Activated CD8-positive, alpha-beta memory T cell treated with anti-CD3 and anti-CD28 coated beads for 4 hours (primary cell): ENCODE measurements around the gene GPD1L.
"Not testable (repeated sequence)": the region's sequence is repeated elsewhere in the genome, so short reads cannot be mapped to it uniquely, and the experiment has no call there.

ENCODE experiments used
- DNase-seq, 2 donors: peaks; one replicate each; pipeline ENCODE4 v3.0.0-alpha.2; 2020; ENCODE audit warnings: low read depth in 2 of 2

The GPD1L gene

DNA sequence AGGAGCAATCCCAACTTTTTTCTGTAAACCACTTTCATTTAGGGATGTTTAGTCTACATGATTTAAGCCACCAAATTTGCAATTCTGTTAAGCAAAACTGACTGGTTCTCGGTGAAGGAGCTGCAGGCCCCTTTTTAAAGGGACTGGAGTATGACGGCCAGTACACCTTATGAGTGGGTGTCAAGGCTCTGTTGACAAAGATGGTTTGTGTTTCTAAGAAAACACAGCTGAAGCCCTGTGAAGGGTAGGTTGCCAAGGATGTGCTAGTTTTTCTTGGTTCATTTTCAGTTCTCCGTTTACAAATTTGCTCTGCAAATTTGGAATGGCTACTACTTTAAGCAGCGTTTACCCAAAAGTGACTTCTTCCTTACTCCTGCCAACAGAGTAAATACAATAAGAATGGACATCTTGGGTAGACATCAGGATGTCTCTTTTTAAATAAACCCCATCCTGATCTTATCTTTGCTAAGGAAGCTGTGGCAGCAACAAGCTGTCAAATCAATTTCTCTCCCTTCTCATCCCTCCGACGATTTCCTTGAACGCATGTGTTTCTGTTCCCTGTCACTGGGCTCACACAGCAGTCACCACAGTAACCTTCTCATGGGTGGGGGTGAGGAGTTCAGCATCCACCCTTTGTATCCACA, 73.8 kb downstream of the GPD1L start:
- DNase-seq, result no peak

DNA sequence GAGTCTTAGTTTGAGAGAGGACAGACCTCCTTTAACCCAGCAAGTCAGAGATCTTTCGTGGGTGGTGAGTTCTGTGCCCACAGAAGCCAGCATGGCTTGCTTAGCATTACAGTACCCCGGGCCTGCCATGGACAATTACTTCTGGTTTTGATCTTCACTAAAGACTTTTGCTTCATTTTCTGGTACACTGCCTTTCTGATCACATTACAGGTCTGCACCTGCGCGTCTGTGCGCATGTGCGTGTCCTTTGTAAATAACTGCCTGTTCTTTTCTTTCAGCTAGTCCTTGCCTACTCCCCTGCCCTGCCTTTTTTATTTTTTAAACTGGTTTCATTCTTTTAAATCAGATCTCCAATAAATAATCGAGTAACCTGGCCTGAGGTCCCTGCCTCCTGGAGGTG, 74.9 kb downstream of the GPD1L start:
- DNase-seq, result no peak

DNA sequence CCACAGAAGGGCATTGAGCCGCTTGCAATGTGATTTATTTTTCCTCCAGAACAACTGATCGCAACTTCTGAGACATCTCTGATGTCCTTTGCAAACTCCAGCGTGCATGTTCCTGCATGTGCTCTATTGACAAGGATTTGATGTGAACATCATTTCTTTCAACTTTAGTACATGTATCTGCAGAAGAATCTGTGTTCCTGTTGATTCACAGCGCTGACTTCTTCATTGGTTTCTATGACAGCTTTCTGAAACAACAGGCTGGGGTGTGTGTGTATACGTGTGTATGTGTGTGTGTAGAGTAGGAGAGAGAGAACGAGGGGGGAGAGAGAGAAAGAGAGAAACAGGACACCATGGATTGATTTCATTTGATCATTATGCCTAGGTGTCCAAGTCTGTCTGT, 75.4 kb downstream of the GPD1L start:
- no peak for DNase-seq

DNA sequence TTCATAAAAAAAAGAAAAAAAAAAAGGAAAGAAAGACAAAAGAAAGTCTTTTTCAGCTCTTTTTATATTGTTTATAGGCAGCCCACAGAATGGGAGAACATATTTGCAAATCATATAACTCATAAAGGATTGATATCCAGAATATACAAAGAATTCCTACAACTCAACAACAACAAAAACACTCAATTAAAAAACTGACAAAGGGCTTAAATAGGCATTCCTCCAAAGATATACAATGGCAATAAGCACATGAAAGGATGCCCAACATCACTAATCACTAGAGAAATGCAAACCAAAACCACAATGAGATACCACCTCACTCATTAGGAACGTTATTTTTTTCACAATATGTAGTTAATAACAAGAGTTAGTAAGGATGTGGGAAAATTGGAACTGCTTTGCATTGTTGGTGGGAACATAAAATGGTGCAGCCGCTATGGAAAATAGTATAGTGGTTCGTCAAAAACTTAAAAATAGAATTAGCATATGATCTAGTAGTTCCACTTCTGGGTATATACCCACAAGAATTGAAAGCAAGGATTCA, 77.8 kb downstream of the GPD1L start:
- no peak for DNase-seq

DNA sequence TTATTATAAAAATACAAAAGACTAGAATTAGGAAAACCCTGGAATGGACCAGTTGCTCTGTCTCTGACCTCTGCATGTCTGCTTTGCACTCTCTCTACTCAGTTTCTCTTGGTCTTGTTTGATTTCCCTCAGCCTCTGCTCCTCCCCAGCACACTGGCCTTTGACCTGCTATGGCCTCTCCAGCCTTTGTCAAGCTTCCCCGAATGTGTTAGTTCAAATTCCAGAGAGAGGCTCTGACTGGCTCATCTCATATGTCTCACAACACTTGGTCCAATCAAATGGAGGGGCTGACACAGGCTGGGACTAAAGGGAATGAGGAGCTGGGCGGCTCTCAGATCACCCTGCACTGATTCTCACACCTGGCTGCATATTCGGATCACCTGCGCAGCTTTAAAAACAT, 79.7 kb downstream of the GPD1L start:
- DNase-seq, result no peak

DNA sequence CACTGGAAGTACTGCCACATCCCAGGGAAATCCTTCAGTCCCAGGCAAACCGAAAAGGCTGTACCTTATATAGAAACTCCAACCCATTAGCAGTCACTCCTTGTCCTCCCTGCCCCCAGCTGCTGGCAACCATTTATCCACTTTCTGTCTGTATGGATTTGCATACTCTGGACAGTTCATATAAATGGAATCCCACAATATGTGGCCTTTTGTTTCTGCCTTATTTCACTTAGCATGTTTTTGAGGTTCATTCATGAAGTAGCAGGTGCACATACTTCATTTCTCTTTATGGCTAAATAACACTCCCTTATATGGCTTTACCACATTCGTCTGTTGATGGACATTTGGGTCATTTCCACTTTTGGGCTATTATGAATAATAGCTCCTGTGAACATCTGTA, 80.5 kb downstream of the GPD1L start:
- DNase-seq, result no peak

DNA sequence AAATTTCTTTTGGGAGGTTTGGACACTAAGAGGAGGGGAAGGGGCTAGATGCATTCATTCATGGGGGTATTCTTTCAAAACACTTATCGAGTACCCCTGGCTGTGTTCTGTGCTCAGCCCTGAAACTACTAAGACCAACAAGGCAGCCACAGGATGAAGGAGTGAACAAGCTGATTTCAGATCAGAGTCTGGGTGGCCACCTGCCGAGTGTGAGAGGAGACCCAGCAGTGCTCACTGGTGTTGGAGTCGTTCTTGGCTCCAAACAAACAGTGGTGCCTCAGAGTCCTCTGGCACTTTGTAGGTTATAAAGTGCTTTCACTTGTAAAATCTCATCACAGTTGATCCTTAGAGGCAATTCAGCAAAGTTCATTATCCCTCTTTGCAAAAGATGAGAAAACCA, 83.3 kb downstream of the GPD1L start:
- DNase-seq, result no peak

DNA sequence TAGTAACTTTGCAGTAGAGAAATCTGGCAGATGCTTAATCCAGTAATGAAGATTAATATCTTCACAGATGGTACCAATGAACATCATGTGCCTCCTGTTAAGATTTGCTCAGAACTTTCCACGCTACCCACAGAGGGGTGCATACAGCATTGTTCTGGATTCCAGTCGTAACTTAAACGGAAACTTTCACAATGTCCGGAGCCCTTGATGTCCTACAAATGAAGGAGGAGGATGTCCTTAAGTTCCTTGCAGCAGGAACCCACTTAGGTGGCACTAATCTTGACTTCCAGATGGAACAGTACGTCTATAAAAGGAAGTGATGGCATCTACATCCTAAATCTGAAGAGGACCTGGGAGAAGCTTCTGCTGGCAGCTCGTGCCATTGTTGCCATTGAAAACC, 84.1 kb downstream of the GPD1L start:
- DNase-seq, result not testable (repeated sequence)

DNA sequence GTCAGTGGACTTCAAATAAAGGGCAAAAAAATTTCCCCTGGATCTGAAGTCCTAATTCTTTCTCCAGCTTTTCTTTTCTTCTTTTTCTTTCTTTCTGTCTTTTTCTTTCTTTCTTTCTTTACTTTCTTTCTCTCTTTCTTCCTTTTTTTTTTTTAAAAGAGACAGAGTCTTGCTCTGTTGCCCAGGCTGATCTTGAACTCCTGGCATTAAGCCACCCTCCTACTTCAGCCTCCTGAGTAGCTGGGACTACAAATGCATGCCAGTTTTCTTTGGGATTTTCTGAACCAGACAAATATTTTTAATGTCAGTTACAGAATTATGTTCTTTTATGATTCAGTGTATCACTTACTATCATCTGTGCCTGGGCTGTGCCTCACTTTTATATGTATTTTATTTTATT, 86.7 kb downstream of the GPD1L start:
- no peak for DNase-seq

DNA sequence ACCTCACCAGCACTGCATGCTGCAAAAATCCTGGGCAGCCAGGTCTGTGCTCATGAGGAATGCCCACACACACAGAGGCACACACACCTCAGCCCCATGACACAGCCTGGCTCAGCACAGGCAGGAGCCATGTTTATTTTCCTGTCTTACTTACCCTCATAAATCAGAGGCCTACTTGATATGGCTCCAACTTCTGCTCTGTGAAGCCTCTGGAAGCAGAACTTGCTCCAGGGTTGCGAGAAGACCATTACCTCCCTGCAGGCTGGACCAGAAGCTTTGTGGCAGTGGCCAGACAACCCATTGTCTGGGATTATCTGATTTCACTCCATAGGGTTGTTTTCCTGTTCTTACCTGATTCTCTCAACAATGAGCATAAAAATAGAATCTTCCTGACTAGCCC, 88.2 kb downstream of the GPD1L start:
- no peak for DNase-seq

DNA sequence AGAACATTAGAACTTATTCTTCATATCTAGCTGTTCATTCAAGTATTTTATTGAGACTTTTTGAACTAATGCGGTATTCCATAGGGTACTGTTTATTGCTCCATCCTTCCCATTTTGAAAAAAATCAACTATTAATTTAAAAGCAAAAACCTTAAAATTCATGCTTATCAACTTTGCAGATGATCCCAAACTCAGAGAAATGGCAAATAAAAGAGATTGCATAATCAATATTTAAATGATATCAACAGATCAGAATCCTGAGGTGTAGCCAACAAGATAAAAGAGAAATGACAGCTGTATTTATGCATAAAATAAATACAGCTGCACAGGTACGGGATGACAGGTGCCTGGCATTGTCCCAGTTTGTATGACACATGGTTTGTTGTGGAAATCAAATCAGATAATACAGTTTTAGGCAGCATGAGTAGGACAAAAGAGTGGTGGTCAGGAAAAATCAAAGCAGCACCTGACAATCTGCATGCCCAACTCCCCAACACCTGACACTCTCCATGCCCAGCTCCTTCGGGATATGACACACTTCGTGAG, 89.6 kb downstream of the GPD1L start:
- DNase-seq, result no peak

DNA sequence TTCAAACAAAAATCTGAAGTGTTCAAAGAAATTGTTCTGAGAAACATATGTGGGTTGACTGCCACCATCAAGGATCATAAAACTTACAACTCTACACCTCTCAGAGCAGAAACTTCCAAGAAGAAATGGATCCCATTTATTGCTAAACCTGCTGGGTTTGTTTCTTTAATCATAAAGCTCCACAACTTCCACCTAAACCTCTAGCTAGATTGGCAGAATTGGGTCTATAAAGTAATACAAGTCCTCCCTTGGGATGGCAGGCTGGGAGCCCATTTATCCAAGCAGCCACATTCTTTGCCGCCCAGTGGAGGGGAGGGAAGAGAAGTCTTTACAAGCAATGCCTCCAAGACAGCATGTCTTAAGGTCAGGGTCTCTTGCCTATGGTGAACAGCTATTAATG, 91.6 kb downstream of the GPD1L start:
- no peak for DNase-seq

DNA sequence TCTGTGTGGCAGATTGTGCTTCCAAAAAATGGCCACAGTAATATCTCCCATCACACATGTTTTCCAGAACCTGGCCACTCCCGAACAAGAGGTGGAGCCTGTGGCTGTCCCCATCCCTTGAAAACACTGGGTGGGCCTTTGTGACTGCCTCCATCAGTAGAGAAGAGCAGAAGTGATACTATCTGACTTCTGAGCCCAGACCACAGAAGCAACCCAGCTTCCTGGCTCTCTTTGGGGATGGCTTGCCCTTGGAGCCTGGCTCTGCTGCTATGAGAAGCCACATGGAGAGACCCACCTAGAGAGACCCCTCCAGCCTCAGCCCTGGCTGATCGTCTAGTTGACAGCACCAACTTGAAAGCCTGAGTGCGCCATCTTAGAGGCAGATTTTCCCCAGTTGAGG, 92.3 kb downstream of the GPD1L start:
- no peak for DNase-seq

DNA sequence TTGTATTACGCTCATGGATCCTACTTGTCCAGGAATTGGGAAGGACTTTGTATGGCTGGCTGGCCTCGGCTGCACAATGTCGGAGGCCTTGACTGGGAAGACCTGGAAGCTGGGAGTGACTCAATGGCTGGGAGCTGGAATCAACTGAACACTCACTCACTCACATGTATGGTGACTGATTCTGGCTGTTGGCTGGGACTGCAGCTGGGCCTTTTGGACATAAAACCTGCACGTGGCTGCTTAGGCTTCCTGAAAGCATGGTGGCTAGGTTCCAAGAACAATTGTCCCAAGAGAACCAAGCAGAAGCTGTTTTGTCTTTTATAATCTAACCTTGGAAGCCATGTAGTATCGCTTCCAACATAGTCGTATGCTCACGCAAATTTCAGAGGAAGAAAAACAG, 94.1 kb downstream of the GPD1L start:
- DNase-seq, result no peak

DNA sequence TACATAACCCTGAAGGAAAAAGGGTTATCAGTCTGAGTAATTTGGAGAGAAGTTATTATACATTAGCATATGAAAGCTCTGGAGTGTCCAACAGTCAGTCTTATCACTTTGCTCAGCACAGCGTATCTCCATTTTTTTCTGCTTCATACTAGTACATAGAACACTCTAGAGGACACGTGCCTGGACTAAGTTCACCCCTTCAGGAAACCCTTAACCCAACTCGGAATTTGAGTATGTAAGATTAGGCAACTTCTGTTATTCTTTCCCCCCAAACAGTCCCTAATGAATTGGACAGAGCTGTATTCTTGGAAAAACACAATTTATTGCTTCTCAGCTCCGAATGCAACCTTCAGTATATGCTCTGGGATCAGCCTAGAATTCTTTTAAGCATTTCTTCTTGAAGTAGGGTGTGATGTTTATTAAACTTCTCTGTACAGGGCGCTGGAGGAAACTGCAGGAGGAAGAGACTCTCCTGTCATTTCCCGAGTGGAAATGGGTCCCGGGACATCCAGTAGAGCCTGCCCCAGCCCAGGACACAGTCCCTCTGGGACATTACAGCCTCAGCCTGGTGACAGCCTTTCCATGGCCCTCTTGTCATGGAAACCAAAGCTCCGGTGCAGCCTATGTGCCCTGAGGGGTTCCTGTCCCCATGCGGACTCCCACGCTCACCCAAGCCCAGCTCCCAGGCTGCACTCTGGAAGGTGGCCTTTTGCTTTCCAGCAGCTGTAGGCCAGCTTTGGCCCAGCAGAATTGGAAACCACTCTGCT, 94.8 kb downstream of the GPD1L start:
- no peak for DNase-seq

DNA sequence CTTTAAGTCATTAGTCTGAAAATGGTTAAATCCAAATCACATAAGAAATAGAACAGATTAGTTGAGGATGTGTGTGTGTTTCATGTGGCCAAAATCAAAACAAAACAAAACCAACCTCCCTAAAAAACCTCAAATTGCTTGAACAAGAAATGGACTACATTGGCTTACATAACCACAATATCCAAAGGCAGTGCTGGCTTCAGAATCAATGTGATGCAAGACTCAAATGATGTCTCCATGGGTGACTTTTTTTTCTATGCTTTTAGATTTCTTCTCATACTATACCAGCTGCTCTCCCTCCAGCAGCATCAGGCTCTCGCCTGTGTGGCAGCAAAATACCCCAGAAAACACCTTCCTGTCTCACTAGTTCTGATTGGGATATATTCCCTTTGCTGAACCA, 96.1 kb downstream of the GPD1L start:
- no peak for DNase-seq

DNA sequence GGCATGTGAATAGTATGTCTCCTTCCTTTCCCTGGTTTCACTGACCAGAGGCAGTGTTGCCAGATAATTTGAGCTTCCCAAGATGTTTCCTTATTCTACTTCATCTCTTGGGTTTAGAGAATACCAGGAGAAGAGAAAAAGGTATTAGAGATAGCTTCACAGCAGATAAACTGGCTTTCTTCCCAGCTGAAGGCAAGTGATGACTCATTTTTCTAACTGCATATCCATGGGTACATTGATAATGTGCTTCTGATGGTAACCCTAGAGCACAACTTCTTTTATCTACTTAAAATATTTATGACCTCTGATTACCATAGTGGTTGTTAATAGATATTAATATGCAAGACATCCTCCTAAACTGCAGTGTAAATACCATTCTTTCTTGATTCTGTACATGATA, 97.4 kb downstream of the GPD1L start:
- no peak for DNase-seq

DNA sequence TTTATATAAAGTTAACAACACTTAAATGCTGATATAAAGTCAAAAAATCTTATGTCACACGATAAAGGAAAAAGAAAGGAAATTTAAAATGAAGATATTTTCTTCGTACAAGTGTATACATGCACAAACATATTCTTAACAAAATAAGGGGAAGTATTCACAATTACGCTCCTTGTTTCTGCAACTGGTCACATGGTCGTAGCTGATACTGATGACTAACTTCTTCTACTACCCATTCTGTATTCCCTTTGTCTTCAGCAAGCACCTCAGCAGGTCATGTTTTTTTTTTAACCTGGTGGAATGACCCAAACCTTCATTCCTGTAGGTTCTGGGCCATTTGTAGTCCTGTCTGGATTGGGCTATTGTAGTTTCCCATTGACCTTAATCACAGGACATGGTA, 102.0 kb downstream of the GPD1L start:
- DNase-seq, result no peak

DNA sequence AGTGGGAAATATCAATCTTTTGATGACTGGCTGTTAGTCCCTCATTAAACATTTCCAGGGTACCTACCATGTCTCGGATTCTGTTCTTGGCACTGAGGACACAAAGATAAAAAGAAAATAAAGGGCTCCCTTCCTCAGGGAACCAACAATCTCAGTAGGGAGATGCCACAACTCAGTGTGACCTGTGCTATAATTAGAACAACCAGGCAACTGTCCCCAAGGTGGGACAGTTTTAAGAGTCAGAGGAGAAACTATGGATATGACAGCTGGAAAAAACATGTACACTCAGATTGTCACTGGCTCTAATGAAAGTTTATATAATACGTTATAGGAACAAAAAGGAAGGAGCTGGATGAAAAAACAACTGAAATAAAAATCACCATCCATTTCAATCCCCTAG, 108.8 kb downstream of the GPD1L start:
- DNase-seq, result no peak

DNA sequence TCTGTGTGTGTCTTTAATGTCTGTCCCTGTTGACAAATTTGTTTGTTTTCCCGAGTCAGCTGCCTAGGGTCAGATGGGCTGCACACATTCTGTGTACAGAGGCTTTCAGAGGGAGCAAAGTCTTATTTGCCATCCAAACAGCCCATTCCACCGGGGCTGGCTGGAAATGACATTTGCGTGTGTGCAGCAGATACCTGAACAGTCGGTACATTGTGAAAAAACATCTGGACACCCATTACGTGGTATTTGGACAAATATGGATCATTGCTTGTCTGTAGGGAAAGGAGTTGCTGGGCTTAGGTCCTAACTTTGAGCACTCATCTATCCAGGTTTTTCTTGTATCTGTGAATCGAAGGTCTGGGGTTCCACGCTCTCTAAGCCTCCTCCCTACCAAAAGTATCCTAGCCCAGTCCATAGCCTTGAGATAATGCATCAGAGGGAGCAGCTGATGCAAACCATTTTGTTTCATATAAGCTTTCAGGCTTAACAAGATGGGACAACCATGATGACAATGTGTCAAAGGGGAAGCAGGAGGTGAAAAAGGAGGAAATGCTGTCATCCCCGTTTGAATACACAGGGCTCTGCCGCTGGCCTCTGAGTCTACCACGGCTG, 109.9 kb downstream of the GPD1L start:
- DNase-seq, result no peak

DNA sequence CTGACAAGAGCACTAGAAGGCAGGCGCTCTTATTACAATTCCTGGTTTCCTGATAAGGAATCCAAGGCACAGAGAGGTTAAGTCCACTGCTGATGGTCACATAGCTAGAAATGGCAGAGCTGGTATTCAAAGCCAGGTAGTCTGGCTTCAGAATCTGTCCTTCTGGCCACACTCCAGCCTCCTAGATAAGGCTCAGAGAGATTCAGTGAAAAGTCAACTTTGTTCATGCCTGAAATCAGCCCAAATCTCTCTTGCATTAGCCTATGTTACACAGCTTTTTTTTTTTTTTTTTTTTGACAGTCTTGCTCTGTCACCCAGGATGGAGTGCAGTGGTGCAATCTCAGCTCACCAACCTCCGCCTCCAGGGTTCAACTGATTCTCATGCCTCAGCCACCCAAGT, 110.9 kb downstream of the GPD1L start:
- DNase-seq, result no peak
